ENCODE measurements around the gene DSCAML1.

Gene DSCAML1

GRCh38 chr11:117836077-117836960 is 39.3 kb upstream of the DSCAML1 start:
- Mint-ChIP-seq H3K9me3 (no peaks in the 10 kb centered on the region), H3K36me3 (ENCODE audit: low read depth) (no peaks in the 10 kb centered on the region), H3K4me3 (no peak overlapping the region), H3K27me3 (ENCODE audit: low read depth, poor library complexity) (peaks cover 24% of the 10 kb centered on the region), H3K27ac (peak overlapping the region; percentile 53), H3K4me1 (peaks cover 46% of the 10 kb centered on the region)
- no peak for TF ChIP-seq CTCF (IDR thresholded peaks at IDR 0.05)
- DNase-seq, result no peak

- Mint-ChIP-seq H3K4me3 (no peak overlapping the region), H3K36me3 (ENCODE audit: low read depth) (no peaks in the 10 kb centered on the region), H3K27ac (no peak overlapping the region), H3K27me3 (ENCODE audit: low read depth, poor library complexity) (peaks cover 23% of the 10 kb centered on the region), H3K9me3 (no peaks in the 10 kb centered on the region), H3K4me1 (peaks cover 53% of the 10 kb centered on the region)
- TF ChIP-seq CTCF (IDR thresholded peaks at IDR 0.05), result no peak
- DNase-seq, result no peak
Measured at GRCh38 chr11:117835576-117835975, 38.6 kb upstream of the DSCAML1 start.

GRCh38 chr11:117834838-117835443 is 37.9 kb upstream of the DSCAML1 start:
- TF ChIP-seq CTCF (IDR thresholded peaks at IDR 0.05), result no peak
- Mint-ChIP-seq H3K36me3 (ENCODE audit: low read depth) (no peaks in the 10 kb centered on the region), H3K27ac (no peak overlapping the region), H3K4me3 (no peak overlapping the region), H3K27me3 (ENCODE audit: low read depth, poor library complexity) (peaks cover 26% of the 10 kb centered on the region), H3K4me1 (peaks cover 59% of the 10 kb centered on the region), H3K9me3 (no peaks in the 10 kb centered on the region)
- no peak for DNase-seq

GRCh38 chr11:117834068-117834810 is 37.2 kb upstream of the DSCAML1 start:
- no peak for TF ChIP-seq CTCF (IDR thresholded peaks at IDR 0.05)
- Mint-ChIP-seq H3K27ac (no peak overlapping the region), H3K4me3 (no peak overlapping the region), H3K36me3 (ENCODE audit: low read depth) (no peaks in the 10 kb centered on the region), H3K27me3 (ENCODE audit: low read depth, poor library complexity) (peaks cover 26% of the 10 kb centered on the region), H3K9me3 (no peaks in the 10 kb centered on the region), H3K4me1 (peaks cover 59% of the 10 kb centered on the region)
- no peak for DNase-seq

GRCh38 chr11:117833401-117833891 is 36.4 kb upstream of the DSCAML1 start:
- peaks cover 56% of the 10 kb centered on the region for H3K4me1 Mint-ChIP-seq
- no peak for DNase-seq
- H3K27me3 Mint-ChIP-seq (ENCODE audit: low read depth, poor library complexity), result peaks cover 22% of the 10 kb centered on the region
- H3K9me3 Mint-ChIP-seq, result no peaks in the 10 kb centered on the region
- no peak overlapping the region for H3K4me3 Mint-ChIP-seq
- no peaks in the 10 kb centered on the region for H3K36me3 Mint-ChIP-seq (ENCODE audit: low read depth)
- no peak for TF ChIP-seq CTCF (IDR thresholded peaks at IDR 0.05)
- H3K27ac Mint-ChIP-seq, result no peak overlapping the region
